Keratinocyte (primary cell): ENCODE measurements around the gene PLXDC2. TPM values are rescaled to one million over a fixed set of nuclear protein-coding genes. Genes with fewer than 3 reads are reported as not detected.

Experiments
- DNase-seq: peaks from one replicate; pipeline ENCODE4 v3.0.0-alpha.2; 2011; ENCODE audit warnings: low read depth, missing footprints, low spot score
- FAIRE-seq: peaks from 2 replicates; lab custom pipeline; 2011; peaks lifted over from hg19 to GRCh38; lab: Jason Lieb, UNC
- H2AFZ ChIP-seq: 2 replicates; pipeline ENCODE4 v1.6.0; 2012; ENCODE audit warnings: low read length, control low read depth, inconsistent platforms; ENCODE audit not compliant: control insufficient read depth
- H3K27ac ChIP-seq: 2 replicates; pipeline ENCODE4 v1.5.1; 2011; ENCODE audit warnings: low read length; ENCODE audit not compliant: control insufficient read depth, insufficient read depth
- H3K27me3 ChIP-seq: 3 replicates; pipeline ENCODE4 v1.6.0; 2011; ENCODE audit warnings: low read length; ENCODE audit not compliant: control insufficient read depth, insufficient read depth; ENCODE audit errors: extremely low read depth
- H3K36me3 ChIP-seq, 2 experiments: 2 replicates in 1 of 2; 3 replicates in 1 of 2; pipeline ENCODE4 v1.5.1; 2011; ENCODE audit warnings: low read length in 2 of 2, mild to moderate bottlenecking in 1 of 2; ENCODE audit not compliant: control insufficient read depth in 2 of 2, insufficient read depth in 2 of 2; ENCODE audit errors: extremely low read depth in 1 of 2
- H3K4me1 ChIP-seq: 3 replicates; pipeline ENCODE4 v1.5.1; 2011; ENCODE audit warnings: low read length; ENCODE audit not compliant: control insufficient read depth, insufficient read depth; ENCODE audit errors: extremely low read depth
- H3K4me2 ChIP-seq: 3 replicates; pipeline ENCODE4 v1.6.0; 2011; ENCODE audit warnings: low read depth, low read length; ENCODE audit not compliant: control insufficient read depth, insufficient read depth; ENCODE audit errors: extremely low read depth
- H3K4me3 ChIP-seq, 3 experiments: fragments of 200-600 bp in 1 of 3; sonication (generic) in 1 of 3; 2 replicates in 2 of 3; 3 replicates in 1 of 3; pipeline ENCODE4 v1.5.1; 2011 to 2016; ENCODE audit warnings: low read length in 3 of 3, mild to moderate bottlenecking in 3 of 3, control low read depth in 2 of 3, inconsistent platforms in 1 of 3, low read depth in 1 of 3, mixed read lengths in 1 of 3, mixed run types in 1 of 3, moderate library complexity in 1 of 3; ENCODE audit not compliant: control insufficient read depth in 2 of 3, insufficient read depth in 2 of 3; ENCODE audit errors: extremely low read depth in 1 of 3
- H3K79me2 ChIP-seq: 2 replicates; pipeline ENCODE4 v1.6.0; 2012; ENCODE audit warnings: low read length; ENCODE audit not compliant: control insufficient read depth, insufficient read depth
- H3K9ac ChIP-seq: 3 replicates; pipeline ENCODE4 v1.6.0; 2011; ENCODE audit warnings: low read length; ENCODE audit not compliant: control insufficient read depth, insufficient read depth; ENCODE audit errors: extremely low read depth
- H3K9me1 ChIP-seq: 3 replicates; pipeline ENCODE4 v1.6.0; 2011; ENCODE audit warnings: low read length; ENCODE audit not compliant: control insufficient read depth, insufficient read depth; ENCODE audit errors: extremely low read depth
- H3K9me3 ChIP-seq: 2 replicates; pipeline ENCODE4 v1.5.1; 2012; ENCODE audit warnings: low read depth, low read length; ENCODE audit not compliant: control insufficient read depth
- H4K20me1 ChIP-seq: 3 replicates; pipeline ENCODE4 v1.6.0; 2011; ENCODE audit warnings: low read length; ENCODE audit not compliant: control insufficient read depth, insufficient read depth; ENCODE audit errors: extremely low read depth
- CTCF ChIP-seq, 3 experiments: IDR thresholded peaks in 1 of 3; conservative IDR thresholded peaks in 1 of 3; optimal IDR thresholded peaks in 1 of 3; 2 replicates in 2 of 3; 3 replicates in 1 of 3; pipeline versions ENCODE3 to v1.5.1; 2011; ENCODE audit warnings: low read length in 3 of 3, mild to moderate bottlenecking in 3 of 3, moderate library complexity in 2 of 3, control low read depth in 1 of 3, inconsistent platforms in 1 of 3; ENCODE audit not compliant: insufficient read depth in 2 of 3; ENCODE audit errors: extremely low read depth in 1 of 3
- EZH2 ChIP-seq: IDR thresholded peaks from one replicate; pipeline ENCODE4 v1.6.1; 2012; ENCODE audit warnings: inconsistent platforms, mild to moderate bottlenecking, low read length, moderate library complexity
- dilution Hi-C: fragments of 300-500 bp; cut with MboI; formaldehyde crosslinking; loops from one replicate; pipeline ENCODE4 v1.7.0; 2020; ENCODE audit warnings: low sequenced_read_pairs; ENCODE audit not compliant: extremely low pct_ligation_motif_present
- polyA plus RNA-seq, 5 experiments: library from polyadenylated mRNA; depleted of rRNA in 3 of 5; stranded (reverse) in 3 of 5; stranded (forward) in 1 of 5; unstranded in 1 of 5; fragments of >200 nt; gene quantifications; 1 replicate in 1 of 5; 2 replicates in 3 of 5; 3 replicates in 1 of 5; pipeline versions ENCODE4 v1.2.1 to v1.2.3, GENCODE V29; 2011 to 2012; ENCODE audit warnings: missing spikeins in 2 of 5, low read depth in 1 of 5, low replicate concordance in 1 of 5

The PLXDC2 gene
- polyA plus RNA-seq, 1 donor (not counting 4 experiments of a cell fraction or from before 2014, with no cell fraction given), result 12.9 TPM

- no peaks in the 10 kb centered on the region for H3K36me3 ChIP-seq
- no peaks in the 10 kb centered on the region for H3K27me3 ChIP-seq
- H3K27ac ChIP-seq, result no peak overlapping the region
- H4K20me1 ChIP-seq, result no peaks in the 10 kb centered on the region
- no peak overlapping the region for H3K4me3 ChIP-seq
- H2AFZ ChIP-seq, result no peak overlapping the region
- H3K9me3 ChIP-seq, result no peaks in the 10 kb centered on the region
- no peak overlapping the region for H3K4me2 ChIP-seq
- H3K79me2 ChIP-seq, result no peaks in the 10 kb centered on the region
- H3K9me1 ChIP-seq, result no peaks in the 10 kb centered on the region
- no peak for TF ChIP-seq EZH2
- TF ChIP-seq CTCF (optimal IDR thresholded peaks at IDR 0.05 in 1 of 3, IDR thresholded peaks at IDR 0.05 in 1 of 3, conservative IDR thresholded peaks at IDR 0.05 in 1 of 3; ENCODE audit: extremely low read depth in 1 of 3, insufficient read depth in 2 of 3, low read length in 3 of 3), result no peak
- FAIRE-seq (no peak), DNase-seq (no peak)
- dilution Hi-C loops, result no loop called here
- no peaks in the 10 kb centered on the region for H3K4me1 ChIP-seq
- no peak overlapping the region for H3K9ac ChIP-seq
Observed at GRCh38 chr10:20166096-20166675, 350.0 kb downstream of the PLXDC2 start.

- Histone ChIP-seq H3K9me1 (no peaks in the 10 kb centered on the region), H4K20me1 (no peaks in the 10 kb centered on the region), H3K9me3 (no peaks in the 10 kb centered on the region), H3K4me1 (no peaks in the 10 kb centered on the region), H3K27ac (no peak overlapping the region), H3K4me3 (no peak overlapping the region), H3K79me2 (no peaks in the 10 kb centered on the region), H3K27me3 (no peaks in the 10 kb centered on the region), H3K4me2 (no peak overlapping the region), H3K9ac (no peak overlapping the region), H3K36me3 (no peaks in the 10 kb centered on the region), H2AFZ (no peak overlapping the region)
- FAIRE-seq (no peak), DNase-seq (no peak)
- dilution Hi-C loops, result no loop called here
- no peak for TF ChIP-seq EZH2
- no peak for TF ChIP-seq CTCF (optimal IDR thresholded peaks at IDR 0.05 in 1 of 3, IDR thresholded peaks at IDR 0.05 in 1 of 3, conservative IDR thresholded peaks at IDR 0.05 in 1 of 3; ENCODE audit: extremely low read depth in 1 of 3, insufficient read depth in 2 of 3, low read length in 3 of 3)
Observed at GRCh38 chr10:20170661-20171060, 354.4 kb downstream of the PLXDC2 start.
